ENCODE measurements around the gene C2CD2. TPM values are rescaled to one million over a fixed set of nuclear protein-coding genes. Genes with fewer than 3 reads are reported as not detected.
"Not testable (repeated sequence)": the region's sequence is repeated elsewhere in the genome, so short reads cannot be mapped to it uniquely, and the experiment has no call there.

C2CD2 gene
- total RNA-seq, 1 donor from 2014 or later = 11.4 TPM

DNA sequence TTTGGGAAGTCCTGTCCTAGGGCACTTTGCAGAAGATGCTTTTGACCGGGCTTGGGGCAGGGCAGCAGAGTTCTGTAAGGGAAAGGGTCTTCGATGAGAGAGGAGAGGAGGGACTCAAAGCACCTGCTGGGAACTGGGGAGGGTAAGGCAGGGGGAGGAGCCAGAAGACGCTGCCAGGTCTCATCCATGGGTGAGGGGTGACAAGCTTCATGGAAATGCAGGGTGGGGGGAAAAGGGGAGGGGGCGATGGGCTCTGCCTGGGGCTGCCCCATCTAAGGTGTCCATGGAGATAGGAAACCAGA, 20.9 kb upstream of the C2CD2 start:
- ATAC-seq = no peak

GRCh38 chr21:41973861-41974751, 20.3 kb upstream of the C2CD2 start:
- ATAC-seq = peak; percentile 39

DNA sequence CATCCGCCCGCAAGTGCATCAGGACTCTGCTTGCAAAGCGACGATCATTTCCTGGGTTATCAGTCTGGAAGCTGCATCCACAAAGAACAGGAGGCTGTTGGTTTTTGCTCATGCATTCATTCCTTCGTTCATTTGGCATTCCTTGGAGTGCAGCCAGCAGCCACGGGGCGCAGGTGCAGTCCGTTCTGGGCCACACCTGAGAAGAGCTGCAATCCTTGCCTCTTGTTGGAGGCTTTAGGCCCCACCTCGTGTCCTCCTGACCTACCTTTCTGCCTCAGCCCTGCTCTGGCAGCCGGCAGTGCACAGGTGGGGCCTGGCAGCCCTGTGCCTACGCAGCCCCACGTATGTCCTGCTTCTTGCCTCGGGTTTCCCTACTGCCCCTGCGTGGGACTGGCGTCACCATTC, 19.6 kb upstream of the C2CD2 start:
- peak; percentile 88 for ATAC-seq

GRCh38 chr21:41972511-41973205, 18.8 kb upstream of the C2CD2 start:
- no peak for ATAC-seq

DNA sequence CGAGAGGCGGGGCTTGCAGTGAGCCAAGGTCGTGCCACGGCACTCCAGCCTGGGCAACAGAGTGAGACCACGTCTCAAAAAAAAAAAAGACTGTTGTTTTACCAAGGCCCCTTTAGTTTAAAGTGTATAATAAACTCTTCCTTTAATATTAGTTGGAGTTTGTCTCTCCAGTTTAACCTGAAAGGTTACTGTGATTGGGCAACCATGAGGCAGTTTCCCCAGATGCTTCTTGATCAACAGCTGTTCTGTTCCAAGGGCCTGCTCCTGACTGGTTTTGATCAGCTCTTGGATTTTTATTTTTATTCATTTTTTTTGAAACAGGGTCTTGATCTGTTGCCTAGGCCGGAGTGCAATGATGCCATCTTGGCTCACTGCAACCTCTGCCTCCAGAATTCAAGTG, 18.1 kb upstream of the C2CD2 start:
- no peak for ATAC-seq

DNA sequence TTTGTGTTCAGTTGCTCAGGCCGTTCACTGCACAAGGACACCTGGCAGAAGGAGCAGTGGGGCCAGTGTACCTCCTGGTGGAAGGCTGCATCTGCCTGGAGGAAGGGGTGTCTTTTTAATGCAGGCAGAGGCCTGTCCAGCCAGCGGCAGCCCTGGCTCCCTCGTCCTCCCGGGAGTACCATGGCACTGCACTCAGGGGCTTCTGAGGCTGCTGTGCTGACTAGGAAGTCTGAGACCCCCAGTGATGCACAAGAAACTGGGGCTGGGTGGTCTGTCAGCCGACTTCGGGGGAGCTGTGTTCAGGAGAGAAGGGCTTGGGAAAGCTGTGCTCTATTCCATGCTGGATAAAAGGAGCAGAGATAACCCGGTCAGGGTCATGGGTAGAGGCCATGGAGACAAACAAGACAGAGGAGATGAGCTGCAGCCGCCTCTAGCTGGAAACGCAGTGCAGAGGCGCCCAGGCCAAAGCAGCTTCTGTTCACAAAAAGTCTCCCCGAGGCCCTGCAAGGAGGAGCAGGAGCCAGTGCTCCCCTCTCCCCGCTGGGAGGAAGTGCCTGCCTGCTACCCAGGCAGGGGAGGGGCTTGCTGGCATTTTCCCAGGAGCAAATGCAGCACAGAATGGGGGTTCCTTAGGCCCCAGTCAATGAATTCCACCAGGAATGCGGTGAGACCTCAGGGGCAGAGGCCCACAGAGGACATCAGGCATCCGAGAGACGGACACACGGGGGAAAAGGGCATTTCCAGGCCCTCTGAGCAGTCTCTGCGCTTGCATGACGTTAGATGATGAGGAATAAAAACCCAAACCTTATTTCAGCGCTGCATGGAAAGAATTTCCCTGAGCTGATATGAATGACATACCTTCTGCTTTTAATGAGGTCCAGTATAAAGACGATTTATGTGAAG, 17.2 kb upstream of the C2CD2 start:
- ATAC-seq = no peak

DNA sequence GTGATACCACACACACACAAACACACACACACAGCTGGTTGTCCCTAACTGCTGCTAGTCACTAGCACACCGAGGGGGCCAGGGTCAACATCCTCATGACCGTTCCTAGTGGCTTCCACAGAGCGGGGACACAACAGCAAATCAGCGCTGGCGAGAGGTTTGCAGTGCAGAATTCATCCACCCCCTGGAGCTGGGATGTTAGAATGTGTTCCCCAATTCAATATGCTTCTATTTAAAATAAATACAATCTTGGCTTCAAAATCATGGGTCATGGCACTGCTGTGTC, 16.2 kb upstream of the C2CD2 start:
- ATAC-seq = no peak

DNA sequence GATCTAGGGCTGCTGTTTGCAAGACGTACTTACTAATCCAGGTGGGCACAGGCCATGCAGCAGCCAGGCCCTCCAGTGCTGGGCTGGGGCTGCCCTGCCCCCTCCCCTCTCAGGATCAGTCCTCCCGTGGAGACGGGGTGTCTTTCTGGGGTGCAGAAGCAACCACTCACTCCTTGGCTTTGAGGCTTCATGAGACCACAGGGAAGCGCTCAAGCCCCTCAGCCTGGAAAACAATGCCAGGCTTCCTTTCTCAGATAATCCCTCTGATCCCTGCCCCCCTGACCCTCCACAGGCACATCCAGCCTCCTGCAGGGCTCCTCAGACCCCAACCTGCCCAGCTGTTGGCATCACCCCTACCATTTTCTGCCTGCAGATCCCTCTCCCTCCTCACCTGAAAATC, 13.9 kb upstream of the C2CD2 start:
- no peak for ATAC-seq

- ATAC-seq = no peak
These were observed 13.2 kb upstream of the C2CD2 start for GRCh38 chr21:41966872-41967621.

GRCh38 chr21:41966041-41966833, 12.4 kb upstream of the C2CD2 start:
- peak; percentile 18 for ATAC-seq

GRCh38 chr21:41965461-41966013, 11.7 kb upstream of the C2CD2 start:
- ATAC-seq = no peak

DNA sequence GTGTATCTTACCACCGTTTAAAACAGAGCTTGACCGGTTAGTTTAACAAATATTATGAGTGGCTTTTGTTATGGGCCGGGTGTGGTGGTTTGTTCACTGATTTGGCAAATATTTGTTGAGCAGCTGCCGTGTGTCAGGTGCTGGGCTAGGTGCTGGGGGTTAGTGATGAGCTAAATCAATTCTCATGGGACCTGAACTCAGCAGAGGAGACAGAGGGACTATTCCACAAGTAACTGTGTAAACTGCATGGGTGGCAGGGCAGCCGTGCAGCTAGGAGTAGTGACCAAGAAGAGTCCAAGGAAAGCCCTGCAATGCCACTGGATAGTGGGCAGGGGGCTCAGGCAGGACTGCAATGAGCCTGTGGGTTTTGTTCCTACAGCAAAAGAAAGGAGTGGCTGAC, 11.2 kb upstream of the C2CD2 start:
- ATAC-seq = no peak

DNA sequence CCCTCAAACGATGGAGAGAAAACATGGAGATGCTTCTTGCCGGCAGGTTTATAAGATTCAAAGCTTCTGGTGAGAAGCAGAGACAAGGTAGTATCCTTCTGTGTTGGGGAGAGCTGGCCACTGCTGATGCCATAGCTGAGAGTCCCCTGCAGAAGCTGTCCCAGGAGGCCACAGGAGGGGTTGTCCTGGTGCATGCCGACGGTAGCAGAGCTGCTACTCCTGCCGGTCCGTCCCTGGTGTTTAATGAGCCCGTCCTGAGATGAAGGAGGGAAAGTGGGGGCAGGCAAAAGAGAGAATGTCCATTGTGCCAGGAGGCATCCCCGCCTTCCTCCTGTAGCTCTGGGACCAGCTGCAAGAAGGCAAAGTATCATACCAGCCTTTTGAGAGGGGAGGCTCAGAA, 10.4 kb upstream of the C2CD2 start:
- no peak for ATAC-seq

GRCh38 chr21:41962425-41962966, 8.7 kb upstream of the C2CD2 start:
- no peak for ATAC-seq

- no peak for ATAC-seq
These were observed 7.9 kb upstream of the C2CD2 start for GRCh38 chr21:41961753-41962152.

DNA sequence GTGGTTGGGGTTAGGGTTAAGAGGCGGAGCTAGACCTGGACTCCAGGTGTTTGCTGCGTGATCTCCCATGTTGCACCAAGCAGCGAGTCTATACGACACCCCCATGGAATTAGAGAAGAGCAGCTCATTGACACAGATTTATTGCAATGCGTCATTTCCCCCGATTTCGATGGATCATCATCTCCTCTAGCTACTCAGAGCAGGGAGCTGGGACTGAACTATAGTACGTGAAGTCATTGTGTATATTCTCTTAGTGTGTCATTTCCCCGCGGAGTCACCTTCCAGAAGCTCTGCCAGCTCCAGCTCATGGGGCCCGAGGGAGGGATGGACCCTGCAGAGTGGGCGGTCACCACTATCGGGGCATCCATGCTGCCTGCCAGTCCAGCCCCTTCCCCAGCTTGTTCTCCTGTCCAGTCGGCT, 7.5 kb upstream of the C2CD2 start:
- no peak for ATAC-seq

- no peak for ATAC-seq
These were observed 6.6 kb upstream of the C2CD2 start for GRCh38 chr21:41960386-41960785.

DNA sequence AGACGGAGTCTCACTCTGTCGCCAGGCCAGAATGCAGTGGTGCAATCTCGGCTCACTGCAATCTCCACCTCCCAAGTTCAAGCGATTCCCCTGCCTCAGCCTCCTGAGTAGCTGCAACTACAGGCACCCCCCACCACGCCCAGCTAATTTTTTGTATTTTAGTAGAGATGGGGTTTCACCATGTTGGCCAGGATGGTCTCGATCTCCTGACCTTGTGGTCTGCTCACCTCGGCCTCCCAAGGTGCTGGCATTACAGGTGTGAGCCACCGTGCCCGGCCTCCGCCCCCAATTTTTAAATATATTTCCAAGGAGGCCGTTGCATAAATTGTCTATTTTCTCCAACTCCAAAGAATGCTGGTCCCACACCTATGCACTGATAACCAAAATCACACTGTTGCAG, 5.9 kb upstream of the C2CD2 start:
- not testable (repeated sequence) for ATAC-seq

GRCh38 chr21:41958886-41959563, 5.2 kb upstream of the C2CD2 start:
- peak; percentile 78 for ATAC-seq

- ATAC-seq = peak; percentile 46
These were observed 4.4 kb upstream of the C2CD2 start for GRCh38 chr21:41957991-41958766.
